Esophagus muscularis mucosa (tissue), 4 donors: ENCODE data around the gene MYL6. TPM values are rescaled to one million over a fixed set of nuclear protein-coding genes. Genes with fewer than 3 reads are reported as not detected.
A peak's percentile ranks its signal among the peaks of the same experiment; 100 is the strongest.

Source experiments
- DNase-seq: peaks from one replicate; pipeline ENCODE4 v3.0.0-alpha.2; 2017; ENCODE audit errors: extremely low spot score
- H3K27ac ChIP-seq, 4 donors: fragments of 200-600 bp; sonication (generic); replicated peaks in 1 of 4; 1 replicate in 3 of 4; 2 replicates in 1 of 4; pipeline ENCODE4 v1.5.1; 2016 to 2019; ENCODE audit warnings: mild to moderate bottlenecking in 1 of 4
- H3K27me3 ChIP-seq, 4 donors: fragments of 200-600 bp; sonication (generic); one replicate each; pipeline versions ENCODE4 v1.5.1 to v1.6.0; 2016 to 2019
- H3K36me3 ChIP-seq, 4 donors: fragments of 200-600 bp; sonication (generic); one replicate each; pipeline ENCODE4 v1.5.1; 2016 to 2019
- H3K4me1 ChIP-seq, 4 donors: fragments of 200-600 bp; sonication (generic); one replicate each; pipeline ENCODE4 v1.5.1; 2016 to 2019
- H3K4me3 ChIP-seq, 4 donors: fragments of 200-600 bp; sonication (generic); 1 replicate in 2 of 4; 2 replicates in 2 of 4; pipeline ENCODE4 v1.5.1; 2016 to 2019; ENCODE audit warnings: mild to moderate bottlenecking in 4 of 4, moderate library complexity in 1 of 4
- H3K9me3 ChIP-seq, 4 donors: fragments of 200-600 bp; sonication (generic); 1 replicate in 3 of 4; 2 replicates in 1 of 4; pipeline ENCODE4 v1.5.1; 2016 to 2019
- CTCF ChIP-seq, 3 experiments: fragments of 200-600 bp in 2 of 3; fragments of 450-650 bp in 1 of 3; sonication (generic) in 2 of 3; IDR thresholded peaks; one replicate each; pipeline ENCODE4 v1.5.1; 2017 to 2019; ENCODE audit warnings: antibody characterized with exemption in 3 of 3, mild to moderate bottlenecking in 2 of 3, moderate library complexity in 1 of 3
- EP300 ChIP-seq: sonication (generic); formaldehyde crosslinking; IDR thresholded peaks from one replicate; pipeline ENCODE4 v1.6.1; 2017; ENCODE audit warnings: antibody characterized with exemption
- POLR2A ChIP-seq: fragments of 450-650 bp; IDR thresholded peaks from one replicate; pipeline ENCODE4 v1.6.1; 2017; ENCODE audit warnings: antibody characterized with exemption, moderate library complexity, mild to moderate bottlenecking, low read depth
- POLR2AphosphoS5 ChIP-seq, 2 donors: sonication (generic); formaldehyde crosslinking; IDR thresholded peaks; one replicate each; pipeline ENCODE4 v1.6.1; 2017; ENCODE audit warnings: antibody characterized with exemption in 2 of 2
- WGBS: methylation state at CpG from one replicate; pipeline ENCODE4 v1.1.5; 2018; 5-methylcytosine and 5-hydroxymethylcytosine counted together
- intact Hi-C: fragments of 100-400 bp; cut with DNase I; formaldehyde crosslinking; loops from one replicate; pipeline ENCODE4 v1.15.1; 2023
- total RNA-seq, 4 donors: library from RNA; depleted of rRNA; stranded (reverse); fragments of >200 nt; gene quantifications; one replicate each; pipeline versions ENCODE4 v1.1.0 to v1.2.1, GENCODE V29; 2016

MYL6 gene
- total RNA-seq, 4 donors from 2014 or later = 5,145 to 8,531 (median 5,986) TPM

GRCh38 chr12:56198836-56199235 is 40.7 kb downstream of the MYL6 start:
- TF ChIP-seq POLR2AphosphoS5 (IDR thresholded peaks at IDR 0.05) = no peak
- no peak for TF ChIP-seq EP300
- TF ChIP-seq CTCF (IDR thresholded peaks at IDR 0.05) = no peak
- no peak for TF ChIP-seq POLR2A

GRCh38 chr12:56202366-56202765 is 44.2 kb downstream of the MYL6 start:
- peaks cover 12 to 34% (median 33%) of the 10 kb centered on the region in 4 donors for H3K36me3 ChIP-seq
- H3K4me3 ChIP-seq = no peak overlapping the region
- no peaks in the 10 kb centered on the region for H3K9me3 ChIP-seq
- peak overlapping the region in 1 of 4 donors; percentile 16 for H3K27ac ChIP-seq
- WGBS = 30% methylated on average over 1 of the region's 1 CpG
- peaks cover 0 to 12% (median 4%) of the 10 kb centered on the region in 4 donors for H3K4me1 ChIP-seq
- no peaks in the 10 kb centered on the region for H3K27me3 ChIP-seq
- intact Hi-C loops = no loop called here
- DNase-seq = no peak
- TF ChIP-seq POLR2A (no peak), CTCF (IDR thresholded peaks at IDR 0.05) (no peak), POLR2AphosphoS5 (IDR thresholded peaks at IDR 0.05) (peak in 1 of 2 donors; percentile 11)

More at GRCh38 chr12:56198836-56199235, 40.7 kb downstream of the MYL6 start:
- WGBS = 68% methylated on average over 1 of the region's 1 CpG
- Histone ChIP-seq H3K27me3 (no peaks in the 10 kb centered on the region), H3K36me3 (no peaks in the 10 kb centered on the region), H3K4me1 (peaks cover 0 to 8% (median 5%) of the 10 kb centered on the region in 4 donors), H3K9me3 (no peaks in the 10 kb centered on the region), H3K27ac (no peak overlapping the region), H3K4me3 (no peak overlapping the region)
- no peak for DNase-seq
- intact Hi-C loops = loop anchor here (5.0 kb wide), 1 partner anchor 58 kb away; the partner anchor contains the start of gene ANKRD52

- WGBS = 63% methylated on average over 2 of the region's 2 CpGs
- H3K27me3 ChIP-seq = no peaks in the 10 kb centered on the region
- peaks cover 17 to 39% (median 38%) of the 10 kb centered on the region in 4 donors for H3K36me3 ChIP-seq
- DNase-seq = no peak
- no peaks in the 10 kb centered on the region for H3K9me3 ChIP-seq
- intact Hi-C loops = no loop called here
- H3K4me1 ChIP-seq = peaks cover 0 to 12% (median 4%) of the 10 kb centered on the region in 4 donors
- H3K27ac ChIP-seq = no peak overlapping the region
- H3K4me3 ChIP-seq = no peak overlapping the region
- TF ChIP-seq POLR2AphosphoS5 (IDR thresholded peaks at IDR 0.05) = no peak
- TF ChIP-seq EP300 = no peak
- TF ChIP-seq CTCF (IDR thresholded peaks at IDR 0.05) = no peak
These were observed 44.7 kb downstream of the MYL6 start for GRCh38 chr12:56202838-56203237.

GRCh38 chr12:56204275-56204674 is 46.1 kb downstream of the MYL6 start:
- DNase-seq = no peak
- peaks cover 32 to 53% (median 52%) of the 10 kb centered on the region in 4 donors for H3K36me3 ChIP-seq

More at GRCh38 chr12:56204275-56204674, 46.1 kb downstream of the MYL6 start:
- Histone ChIP-seq H3K9me3 (no peaks in the 10 kb centered on the region), H3K27ac (no peak overlapping the region), H3K4me1 (peaks cover 0 to 12% (median 4%) of the 10 kb centered on the region in 4 donors), H3K27me3 (no peaks in the 10 kb centered on the region), H3K4me3 (no peak overlapping the region)
- intact Hi-C loops = no loop called here
- TF ChIP-seq EP300 (no peak), CTCF (IDR thresholded peaks at IDR 0.05) (no peak), POLR2A (no peak), POLR2AphosphoS5 (IDR thresholded peaks at IDR 0.05) (no peak)
